Activated T-helper 2 cell treated with anti-CD3 and anti-CD28 coated beads, Interferon-gamma antibody, Interleukin-2, Interleukin-4, amounts not matched to agents 10 μg/mL and 5 μg/mL and 100 μg/mL, durations not matched to agents 14 hours and 24 hours and 36 hours (primary cell): ENCODE measurements around the gene PHETA1. TPM values are rescaled to one million over a fixed set of nuclear protein-coding genes. Genes with fewer than 3 reads are reported as not detected.

Source experiments
- DNase-seq: peaks from one replicate; pipeline ENCODE4 v3.0.0; 2021; ENCODE audit warnings: low spot score
- H3K27ac Mint-ChIP-seq: one replicate; pipeline ENCODE4 v1.8.0; 2021; ENCODE audit warnings: mixed read lengths
- H3K27me3 Mint-ChIP-seq: one replicate; pipeline ENCODE4 v1.8.0; 2021; ENCODE audit warnings: low read depth, mixed read lengths
- H3K36me3 Mint-ChIP-seq: one replicate; pipeline ENCODE4 v1.8.0; 2021; ENCODE audit warnings: low read depth, mixed read lengths
- H3K4me1 Mint-ChIP-seq: one replicate; pipeline ENCODE4 v1.8.0; 2021; ENCODE audit warnings: low read depth, mixed read lengths
- H3K4me3 Mint-ChIP-seq: one replicate; pipeline ENCODE4 v1.8.0; 2021; ENCODE audit warnings: low read depth, mild to moderate bottlenecking, moderate library complexity, mixed read lengths
- H3K9me3 Mint-ChIP-seq: one replicate; pipeline ENCODE4 v1.8.0; 2021; ENCODE audit warnings: mixed read lengths
- intact Hi-C: fragments of 100-400 bp; cut with micrococcal nuclease; formaldehyde crosslinking; loops from one replicate; pipeline ENCODE4 v1.15.1; 2023
- total RNA-seq: library from RNA; stranded (reverse); gene quantifications from 2 replicates; pipeline ENCODE4 v1.2.3, GENCODE V29; 2022

The PHETA1 gene, protein sequence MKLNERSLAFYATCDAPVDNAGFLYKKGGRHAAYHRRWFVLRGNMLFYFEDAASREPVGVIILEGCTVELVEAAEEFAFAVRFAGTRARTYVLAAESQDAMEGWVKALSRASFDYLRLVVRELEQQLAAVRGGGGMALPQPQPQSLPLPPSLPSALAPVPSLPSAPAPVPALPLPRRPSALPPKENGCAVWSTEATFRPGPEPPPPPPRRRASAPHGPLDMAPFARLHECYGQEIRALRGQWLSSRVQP
- total RNA-seq, result 3.9 and 4.3 TPM in 2 replicates

DNA sequence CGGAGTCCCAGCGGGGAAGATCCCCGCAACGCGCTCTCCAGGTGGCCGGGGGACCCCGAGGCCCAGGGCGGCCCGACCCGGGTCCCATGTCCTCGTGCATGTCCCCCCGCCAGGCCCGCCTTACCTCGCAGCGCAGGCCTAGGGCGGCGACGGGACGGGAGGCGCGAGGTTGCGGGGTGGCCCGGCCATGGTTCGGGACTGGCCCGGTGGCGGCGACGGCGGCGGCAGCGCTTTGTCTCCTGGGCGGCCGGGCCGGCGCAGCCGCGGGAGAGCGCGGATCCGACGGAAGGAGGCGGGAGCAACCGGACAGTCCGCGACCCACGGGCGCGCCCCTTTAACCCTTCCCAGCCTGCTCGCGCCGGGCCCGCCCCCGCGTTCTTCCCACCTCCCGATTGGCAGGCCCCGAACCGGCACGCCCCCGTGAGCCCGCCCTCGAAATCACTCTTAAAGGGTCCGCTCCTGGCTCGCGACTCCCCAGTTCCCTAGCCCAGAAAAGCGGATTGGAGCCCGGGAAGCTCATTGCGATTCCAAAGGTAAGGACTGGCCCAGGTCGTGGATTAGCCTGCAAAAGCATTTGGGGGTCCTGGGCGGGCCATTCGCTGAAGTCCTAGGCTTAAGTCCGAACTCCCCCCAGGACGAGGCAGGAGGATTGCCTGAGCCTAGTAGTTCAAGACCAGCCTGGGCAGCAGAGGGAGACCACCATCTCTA is at the start of gene PHETA1:
PHETA1 (minus strand) TSS at position 308 of the 708 bp plus-strand sequence. CDS start 5,668 bp downstream, outside the sequence.
- H3K27me3 Mint-ChIP-seq, result peaks cover 21% of the 10 kb centered on the region
- H3K4me3 Mint-ChIP-seq, result peak within 1 kb of the TSS; percentile 79
- peak; percentile 73 for DNase-seq
- intact Hi-C loops, result no loop called here
- H3K27ac Mint-ChIP-seq, result no peak within 1 kb of the TSS
- peaks cover 5% of the 10 kb centered on the region for H3K4me1 Mint-ChIP-seq
- H3K36me3 Mint-ChIP-seq, result no peaks in the 10 kb centered on the region
- no peaks in the 10 kb centered on the region for H3K9me3 Mint-ChIP-seq

DNA sequence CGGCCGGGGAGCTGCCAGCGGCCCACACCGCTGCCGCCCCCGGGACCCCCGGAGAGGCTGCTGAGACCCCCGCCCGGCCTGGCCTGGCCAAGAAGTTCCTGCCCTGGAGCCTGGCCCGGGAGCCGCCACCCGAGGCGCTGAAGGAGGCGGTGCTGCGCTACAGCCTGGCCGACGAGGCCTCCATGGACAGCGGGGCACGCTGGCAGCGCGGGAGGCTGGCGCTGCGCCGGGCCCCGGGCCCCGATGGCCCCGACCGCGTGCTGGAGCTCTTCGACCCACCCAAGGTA is 49.6 kb upstream of the PHETA1 start:
- no peak overlapping the region for H3K27ac Mint-ChIP-seq
- no peaks in the 10 kb centered on the region for H3K9me3 Mint-ChIP-seq
- H3K36me3 Mint-ChIP-seq, result peaks cover 54% of the 10 kb centered on the region
- intact Hi-C loops, result no loop called here
- no peak for DNase-seq
- H3K4me1 Mint-ChIP-seq, result peaks cover 12% of the 10 kb centered on the region
- H3K27me3 Mint-ChIP-seq, result no peaks in the 10 kb centered on the region
- H3K4me3 Mint-ChIP-seq, result no peak overlapping the region

DNA sequence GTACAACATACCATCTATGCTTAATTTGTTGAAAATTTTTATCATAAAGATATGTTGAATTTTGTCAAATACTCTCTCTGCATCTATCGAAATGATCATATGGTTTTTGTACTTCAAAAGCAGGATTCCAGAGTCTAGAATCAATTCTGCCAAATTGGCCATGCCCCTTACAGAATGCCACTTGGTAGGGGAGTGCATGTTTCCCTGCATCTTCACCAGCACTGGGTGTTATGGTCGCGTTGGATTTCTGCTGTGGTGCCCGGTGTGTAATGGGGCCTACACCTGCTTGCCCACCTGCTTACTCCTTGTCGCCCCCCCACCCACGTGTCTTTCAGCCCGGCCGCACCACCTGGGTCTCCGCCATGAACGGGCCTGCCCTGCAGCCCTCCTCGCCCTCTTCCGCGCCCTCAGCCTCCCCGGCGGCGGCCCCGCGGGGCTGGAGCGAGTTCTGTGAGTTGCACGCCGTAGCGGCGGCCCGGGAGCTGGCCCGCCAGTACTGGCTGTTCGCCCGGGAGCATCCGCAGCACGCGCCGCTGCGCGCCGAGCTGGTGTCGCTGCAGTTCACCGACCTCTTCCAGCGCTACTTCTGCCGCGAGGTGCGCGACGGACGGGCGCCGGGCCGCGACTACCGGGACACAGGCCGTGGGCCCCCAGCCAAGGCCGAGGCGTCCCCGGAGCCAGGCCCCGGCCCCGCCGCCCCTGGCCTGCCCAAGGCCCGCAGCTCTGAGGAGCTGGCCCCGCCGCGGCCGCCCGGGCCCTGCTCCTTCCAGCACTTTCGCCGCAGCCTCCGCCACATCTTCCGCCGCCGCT is 49.1 kb upstream of the PHETA1 start:
- peaks cover 16% of the 10 kb centered on the region for H3K4me1 Mint-ChIP-seq
- H3K27me3 Mint-ChIP-seq, result no peaks in the 10 kb centered on the region
- H3K27ac Mint-ChIP-seq, result no peak overlapping the region
- peaks cover 58% of the 10 kb centered on the region for H3K36me3 Mint-ChIP-seq
- no peak for DNase-seq
- no peaks in the 10 kb centered on the region for H3K9me3 Mint-ChIP-seq
- intact Hi-C loops, result no loop called here
- no peak overlapping the region for H3K4me3 Mint-ChIP-seq

DNA sequence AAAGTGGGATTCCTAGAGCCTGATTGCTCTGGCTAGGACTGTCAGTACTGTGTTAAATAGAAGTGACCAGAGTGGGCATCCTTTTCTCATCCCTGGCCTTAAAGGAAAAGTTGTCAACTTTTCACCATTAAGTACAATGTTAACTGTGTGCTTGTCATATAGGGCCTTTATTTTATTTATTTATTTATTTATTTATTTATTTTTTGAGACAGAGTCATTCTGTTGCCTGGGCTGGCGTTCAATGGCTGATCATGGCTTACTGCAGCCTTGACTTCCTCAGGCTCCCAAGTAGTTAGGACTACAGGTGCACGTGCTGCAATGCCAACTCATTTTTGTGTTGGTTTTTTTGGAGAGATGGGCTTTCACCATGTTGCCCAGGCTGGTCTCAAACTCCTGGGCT is 48.4 kb upstream of the PHETA1 start:
- Mint-ChIP-seq H3K4me3 (no peak overlapping the region), H3K27me3 (no peaks in the 10 kb centered on the region), H3K9me3 (no peaks in the 10 kb centered on the region), H3K36me3 (peaks cover 59% of the 10 kb centered on the region), H3K4me1 (peaks cover 19% of the 10 kb centered on the region), H3K27ac (no peak overlapping the region)
- DNase-seq, result no peak
- intact Hi-C loops, result no loop called here

DNA sequence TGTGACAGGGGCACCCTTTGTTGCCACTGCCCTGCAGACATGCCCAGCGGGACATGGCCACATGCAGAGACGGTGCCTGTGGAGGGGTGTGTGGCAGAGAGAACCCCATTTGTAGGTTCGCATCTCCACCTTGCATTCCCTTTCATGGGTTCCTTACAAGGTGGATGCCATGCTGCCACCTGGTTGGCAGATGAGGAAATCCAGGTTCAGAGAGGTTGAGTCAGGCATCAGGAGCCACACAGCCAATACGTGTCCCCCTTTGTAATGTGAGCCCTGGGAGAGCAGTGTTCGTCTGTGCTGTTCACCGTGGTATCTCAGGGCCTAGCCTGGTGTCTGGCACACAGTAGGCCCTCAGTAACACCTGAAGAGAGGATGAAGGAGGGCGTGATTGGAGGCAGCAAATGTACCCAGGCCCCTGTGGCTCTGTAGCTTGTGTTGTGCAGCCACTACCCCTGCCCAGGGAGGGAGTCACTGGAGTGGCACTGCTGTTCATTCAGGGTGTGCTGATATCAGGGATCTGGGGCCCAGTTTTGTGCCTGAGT is 45.9 kb upstream of the PHETA1 start:
- Mint-ChIP-seq H3K36me3 (peaks cover 44% of the 10 kb centered on the region), H3K4me3 (no peak overlapping the region), H3K4me1 (peaks cover 34% of the 10 kb centered on the region), H3K9me3 (no peaks in the 10 kb centered on the region), H3K27me3 (no peaks in the 10 kb centered on the region), H3K27ac (no peak overlapping the region)
- intact Hi-C loops, result no loop called here
- DNase-seq, result no peak

DNA sequence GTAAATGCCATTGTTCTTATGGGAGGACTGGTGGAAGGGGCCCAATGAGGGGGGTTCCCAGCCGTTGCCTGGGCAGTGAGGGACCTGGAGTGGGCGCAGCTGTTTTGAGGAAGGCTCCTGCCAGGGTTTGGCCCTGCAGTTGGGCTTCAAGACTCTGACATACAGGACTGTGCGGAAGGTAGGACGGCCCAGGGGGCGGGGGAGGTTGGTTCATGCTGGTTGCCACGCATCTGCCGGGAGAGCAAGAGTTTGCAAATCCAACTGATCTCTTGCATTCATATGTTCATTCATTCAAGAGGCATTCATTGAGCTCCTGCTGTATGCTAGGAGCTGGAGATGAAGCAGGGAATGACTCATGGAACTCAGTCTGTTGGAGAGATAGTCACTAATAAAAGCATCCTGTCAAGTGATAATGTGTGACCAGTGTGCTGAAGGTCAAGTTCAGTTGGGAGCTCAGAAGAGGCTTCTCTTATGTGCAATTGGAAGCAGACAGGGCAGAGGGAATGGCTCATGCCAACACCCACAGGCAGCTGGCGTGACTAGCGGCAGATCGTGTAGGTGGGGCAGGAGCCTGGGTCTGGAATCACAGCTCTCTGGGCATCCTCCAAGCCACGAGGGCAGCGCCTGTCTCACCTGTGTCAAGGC is 44.7 kb upstream of the PHETA1 start:
- Mint-ChIP-seq H3K36me3 (peaks cover 43% of the 10 kb centered on the region), H3K27me3 (no peaks in the 10 kb centered on the region), H3K4me1 (peaks cover 45% of the 10 kb centered on the region), H3K4me3 (no peak overlapping the region), H3K27ac (peak overlapping the region; percentile 73), H3K9me3 (no peaks in the 10 kb centered on the region)
- intact Hi-C loops, result no loop called here
- no peak for DNase-seq

DNA sequence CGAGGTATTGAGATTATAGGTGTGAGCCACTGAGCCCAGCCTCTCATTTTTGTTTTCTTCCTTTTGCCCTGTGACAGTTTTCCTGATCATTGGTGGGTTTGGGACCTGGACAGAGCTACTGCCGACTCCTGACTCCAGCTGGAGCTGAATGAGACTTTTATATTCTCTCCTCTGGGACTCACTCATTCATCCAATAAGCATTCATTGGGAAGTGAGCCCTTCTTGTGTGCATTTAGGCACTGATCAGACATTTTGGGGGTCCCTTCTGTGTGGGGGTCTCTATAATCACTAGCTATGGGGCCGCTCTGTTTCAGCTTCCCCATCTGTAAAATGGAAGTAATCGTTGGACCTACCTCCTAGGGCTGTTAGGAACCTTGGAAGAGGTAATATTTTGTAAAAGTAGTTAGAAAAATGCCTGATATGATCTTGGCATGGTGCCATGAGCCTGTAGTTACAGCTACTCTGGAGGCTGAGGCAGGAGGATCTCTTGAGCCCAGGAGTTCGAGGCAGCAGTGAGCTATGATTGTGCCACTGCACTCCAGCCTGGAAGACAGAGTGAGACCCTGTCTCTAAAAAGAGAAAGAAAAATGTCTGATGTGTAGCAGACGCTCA is 44.0 kb upstream of the PHETA1 start:
- intact Hi-C loops, result no loop called here
- DNase-seq, result no peak
- H3K27me3 Mint-ChIP-seq, result no peaks in the 10 kb centered on the region
- H3K9me3 Mint-ChIP-seq, result no peaks in the 10 kb centered on the region
- peak overlapping the region; percentile 73 for H3K27ac Mint-ChIP-seq
- peak overlapping the region; percentile 30 for H3K4me3 Mint-ChIP-seq
- H3K4me1 Mint-ChIP-seq, result peaks cover 51% of the 10 kb centered on the region
- H3K36me3 Mint-ChIP-seq, result peaks cover 48% of the 10 kb centered on the region

DNA sequence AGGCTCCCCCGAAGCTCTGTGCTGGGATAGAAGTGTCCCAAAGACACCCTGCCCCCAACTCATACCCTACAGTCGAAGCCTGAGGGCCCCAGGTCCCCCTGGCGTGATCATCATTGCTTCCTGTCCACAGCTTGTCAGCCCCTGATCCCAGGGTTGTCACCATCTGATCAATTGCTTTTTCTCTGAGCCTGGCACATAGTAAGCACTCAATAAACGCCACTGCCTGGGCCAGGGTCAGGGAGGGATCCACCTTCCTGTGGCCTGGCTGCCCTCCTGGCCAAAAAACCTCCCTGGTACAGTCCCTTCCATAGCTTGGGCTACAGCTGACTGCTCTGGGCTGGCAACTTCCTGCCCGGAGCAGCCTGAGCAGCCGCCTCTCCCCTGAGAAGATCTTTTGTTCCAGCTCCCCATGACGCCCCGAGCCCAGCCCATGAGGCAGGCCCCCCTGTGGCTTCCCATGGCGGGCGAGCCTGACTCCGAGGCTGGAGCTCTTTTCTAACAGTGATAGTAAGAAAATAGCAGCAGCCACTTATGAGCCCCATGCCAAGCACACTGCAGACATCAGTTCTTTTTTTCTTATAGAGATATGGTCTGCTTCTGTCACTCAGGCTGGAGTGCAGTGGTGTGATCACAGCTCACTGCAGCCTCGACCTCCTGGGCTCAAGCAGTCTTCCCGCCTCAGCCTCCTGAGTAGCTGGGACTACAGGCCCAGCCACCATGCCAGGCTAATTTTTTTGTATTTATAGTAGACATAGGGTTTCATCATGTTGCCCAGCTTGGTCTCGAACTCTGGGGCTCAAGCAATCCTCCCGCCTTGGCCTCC is 43.3 kb upstream of the PHETA1 start:
- Mint-ChIP-seq H3K4me3 (peak overlapping the region; percentile 53), H3K36me3 (peaks cover 49% of the 10 kb centered on the region), H3K4me1 (peaks cover 57% of the 10 kb centered on the region), H3K9me3 (no peaks in the 10 kb centered on the region), H3K27ac (peak overlapping the region; percentile 73), H3K27me3 (no peaks in the 10 kb centered on the region)
- no peak for DNase-seq
- intact Hi-C loops, result no loop called here

DNA sequence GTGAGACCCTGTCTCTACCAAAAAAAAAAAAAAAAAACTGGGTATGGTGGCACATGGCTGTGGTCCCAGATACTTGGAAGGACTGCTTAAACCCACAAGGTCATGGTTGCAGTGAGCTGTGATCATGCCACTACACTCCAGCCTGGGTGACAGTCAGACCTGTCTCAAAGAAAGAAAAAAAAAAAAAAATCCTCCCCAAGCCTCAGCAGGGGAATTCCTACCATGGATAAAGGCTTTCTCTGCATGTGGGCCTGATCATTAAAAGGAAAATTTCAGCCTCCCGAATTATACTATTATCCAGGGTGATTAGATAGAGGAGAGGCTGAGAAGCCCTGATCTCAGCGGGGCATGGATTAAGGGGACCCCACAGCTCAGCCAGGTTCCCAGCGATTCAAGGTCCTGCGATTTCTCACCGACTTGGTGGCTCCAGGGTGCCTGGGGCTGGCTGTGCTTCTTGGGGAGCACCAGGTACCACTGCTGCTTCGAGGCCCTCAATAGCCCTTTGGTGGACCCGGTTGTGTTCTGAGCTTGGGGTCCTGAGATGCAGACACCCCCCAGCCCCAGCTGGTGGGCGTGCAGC is 42.4 kb upstream of the PHETA1 start:
- H3K36me3 Mint-ChIP-seq, result peaks cover 49% of the 10 kb centered on the region
- H3K9me3 Mint-ChIP-seq, result no peaks in the 10 kb centered on the region
- H3K27me3 Mint-ChIP-seq, result no peaks in the 10 kb centered on the region
- peak overlapping the region; percentile 52 for H3K27ac Mint-ChIP-seq
- intact Hi-C loops, result no loop called here
- DNase-seq, result no peak
- H3K4me3 Mint-ChIP-seq, result no peak overlapping the region
- H3K4me1 Mint-ChIP-seq, result peaks cover 55% of the 10 kb centered on the region

DNA sequence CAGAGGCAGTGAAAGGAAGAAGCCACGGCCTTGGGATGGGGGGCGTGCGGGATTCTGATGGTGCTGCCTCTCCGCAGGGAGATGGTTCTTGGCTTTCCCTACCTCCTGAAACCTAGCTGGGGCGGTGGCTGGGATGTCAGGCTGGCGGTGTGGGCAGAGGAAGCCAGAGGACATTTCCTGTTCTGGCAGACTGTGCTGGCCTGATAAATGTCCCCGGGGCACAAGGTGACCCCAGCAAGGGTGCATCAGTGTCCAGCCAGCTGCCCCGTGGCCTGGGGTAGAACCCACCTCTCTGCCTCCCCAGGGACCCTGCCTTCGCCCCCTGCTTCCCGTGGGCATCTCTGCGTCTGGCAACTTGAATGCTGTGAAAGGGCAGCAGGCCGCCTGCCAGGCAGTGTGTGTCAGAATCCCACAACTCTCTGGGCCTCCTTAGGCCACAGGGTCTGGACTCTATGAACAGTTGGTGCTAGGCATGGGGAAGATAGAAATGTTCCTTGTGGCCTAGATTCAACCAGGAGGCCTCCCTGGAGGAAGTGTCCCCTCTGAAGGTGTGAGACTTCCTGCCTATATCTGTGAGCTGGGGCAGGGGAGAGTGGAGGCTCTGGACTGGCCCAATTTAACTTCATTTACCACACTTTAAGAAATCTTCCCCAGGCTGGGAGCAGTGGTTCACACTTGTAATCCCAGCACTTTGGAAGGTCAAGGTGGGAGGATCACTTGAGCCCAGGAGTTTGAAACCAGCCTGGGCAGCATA is 41.7 kb upstream of the PHETA1 start:
- Mint-ChIP-seq H3K27ac (peak overlapping the region; percentile 58), H3K4me1 (peaks cover 55% of the 10 kb centered on the region), H3K9me3 (no peaks in the 10 kb centered on the region), H3K27me3 (no peaks in the 10 kb centered on the region), H3K36me3 (peaks cover 47% of the 10 kb centered on the region), H3K4me3 (no peak overlapping the region)
- intact Hi-C loops, result no loop called here
- no peak for DNase-seq
